ENCODE measurements around the gene RNU1-4.
"Not testable (repeated sequence)": the region's sequence is repeated elsewhere in the genome, so short reads cannot be mapped to it uniquely, and the experiment has no call there.

DNA sequence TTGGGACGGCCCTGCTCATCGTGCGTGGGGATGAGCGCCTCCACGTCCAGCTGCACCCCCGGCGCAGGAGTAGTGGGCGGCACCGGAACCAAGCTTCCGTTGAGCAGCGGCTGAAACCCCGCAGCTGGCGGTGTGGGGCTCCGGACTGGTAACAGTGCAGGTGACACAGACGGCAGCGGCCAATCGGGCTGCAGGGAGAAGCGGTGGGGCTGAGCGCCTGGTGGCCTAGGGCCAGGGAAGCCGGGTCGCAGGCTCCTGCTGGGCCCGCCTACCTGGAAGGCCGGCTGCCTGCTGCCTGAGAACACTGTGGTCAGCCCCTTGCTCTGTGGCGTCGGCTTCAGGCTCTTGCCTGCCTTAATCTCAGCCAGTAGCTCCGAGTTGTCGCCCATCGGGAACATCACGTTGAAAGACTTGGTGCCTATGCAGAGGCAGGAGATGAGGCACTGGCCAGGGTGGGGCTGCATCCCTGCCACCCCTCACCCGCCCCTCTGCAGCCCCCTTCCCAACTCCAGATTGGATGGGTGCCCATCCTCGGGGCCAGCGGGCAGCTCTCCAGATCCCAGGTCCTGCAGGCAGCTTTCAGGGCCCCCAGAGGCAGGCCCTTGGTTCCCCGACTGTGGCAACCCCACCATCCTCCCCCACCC lies 43.7 kb upstream of the RNU1-4 start:
- TF ChIP-seq, protein P1, sequence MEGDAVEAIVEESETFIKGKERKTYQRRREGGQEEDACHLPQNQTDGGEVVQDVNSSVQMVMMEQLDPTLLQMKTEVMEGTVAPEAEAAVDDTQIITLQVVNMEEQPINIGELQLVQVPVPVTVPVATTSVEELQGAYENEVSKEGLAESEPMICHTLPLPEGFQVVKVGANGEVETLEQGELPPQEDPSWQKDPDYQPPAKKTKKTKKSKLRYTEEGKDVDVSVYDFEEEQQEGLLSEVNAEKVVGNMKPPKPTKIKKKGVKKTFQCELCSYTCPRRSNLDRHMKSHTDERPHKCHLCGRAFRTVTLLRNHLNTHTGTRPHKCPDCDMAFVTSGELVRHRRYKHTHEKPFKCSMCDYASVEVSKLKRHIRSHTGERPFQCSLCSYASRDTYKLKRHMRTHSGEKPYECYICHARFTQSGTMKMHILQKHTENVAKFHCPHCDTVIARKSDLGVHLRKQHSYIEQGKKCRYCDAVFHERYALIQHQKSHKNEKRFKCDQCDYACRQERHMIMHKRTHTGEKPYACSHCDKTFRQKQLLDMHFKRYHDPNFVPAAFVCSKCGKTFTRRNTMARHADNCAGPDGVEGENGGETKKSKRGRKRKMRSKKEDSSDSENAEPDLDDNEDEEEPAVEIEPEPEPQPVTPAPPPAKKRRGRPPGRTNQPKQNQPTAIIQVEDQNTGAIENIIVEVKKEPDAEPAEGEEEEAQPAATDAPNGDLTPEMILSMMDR (IDR thresholded peaks at IDR 0.05; ENCODE audit: poor library complexity, severe bottlenecking) = not testable (repeated sequence)
- TF ChIP-seq EZH2 (IDR thresholded peaks at IDR 0.05; ENCODE audit: borderline replicate concordance, insufficient read depth, low read length, poor library complexity, severe bottlenecking); EP300 (conservative IDR thresholded peaks at IDR 0.05; ENCODE audit: poor library complexity, severe bottlenecking); TAF1 (IDR thresholded peaks at IDR 0.05; ENCODE audit: low read depth); POLR2AphosphoS5 (IDR thresholded peaks at IDR 0.05); SMC3 (conservative IDR thresholded peaks at IDR 0.05; ENCODE audit: poor library complexity); RAD21 (conservative IDR thresholded peaks at IDR 0.05); MXI1 (conservative IDR thresholded peaks at IDR 0.05; ENCODE audit: poor library complexity, severe bottlenecking): not testable (repeated sequence)
- TF ChIP-seq, protein P2, sequence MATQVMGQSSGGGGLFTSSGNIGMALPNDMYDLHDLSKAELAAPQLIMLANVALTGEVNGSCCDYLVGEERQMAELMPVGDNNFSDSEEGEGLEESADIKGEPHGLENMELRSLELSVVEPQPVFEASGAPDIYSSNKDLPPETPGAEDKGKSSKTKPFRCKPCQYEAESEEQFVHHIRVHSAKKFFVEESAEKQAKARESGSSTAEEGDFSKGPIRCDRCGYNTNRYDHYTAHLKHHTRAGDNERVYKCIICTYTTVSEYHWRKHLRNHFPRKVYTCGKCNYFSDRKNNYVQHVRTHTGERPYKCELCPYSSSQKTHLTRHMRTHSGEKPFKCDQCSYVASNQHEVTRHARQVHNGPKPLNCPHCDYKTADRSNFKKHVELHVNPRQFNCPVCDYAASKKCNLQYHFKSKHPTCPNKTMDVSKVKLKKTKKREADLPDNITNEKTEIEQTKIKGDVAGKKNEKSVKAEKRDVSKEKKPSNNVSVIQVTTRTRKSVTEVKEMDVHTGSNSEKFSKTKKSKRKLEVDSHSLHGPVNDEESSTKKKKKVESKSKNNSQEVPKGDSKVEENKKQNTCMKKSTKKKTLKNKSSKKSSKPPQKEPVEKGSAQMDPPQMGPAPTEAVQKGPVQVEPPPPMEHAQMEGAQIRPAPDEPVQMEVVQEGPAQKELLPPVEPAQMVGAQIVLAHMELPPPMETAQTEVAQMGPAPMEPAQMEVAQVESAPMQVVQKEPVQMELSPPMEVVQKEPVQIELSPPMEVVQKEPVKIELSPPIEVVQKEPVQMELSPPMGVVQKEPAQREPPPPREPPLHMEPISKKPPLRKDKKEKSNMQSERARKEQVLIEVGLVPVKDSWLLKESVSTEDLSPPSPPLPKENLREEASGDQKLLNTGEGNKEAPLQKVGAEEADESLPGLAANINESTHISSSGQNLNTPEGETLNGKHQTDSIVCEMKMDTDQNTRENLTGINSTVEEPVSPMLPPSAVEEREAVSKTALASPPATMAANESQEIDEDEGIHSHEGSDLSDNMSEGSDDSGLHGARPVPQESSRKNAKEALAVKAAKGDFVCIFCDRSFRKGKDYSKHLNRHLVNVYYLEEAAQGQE (IDR thresholded peaks at IDR 0.05; ENCODE audit: borderline replicate concordance) = not testable (repeated sequence)
